ENCODE data around the gene POMT1.

GRCh38 chr9:131539223-131539923 is 36.7 kb downstream of the POMT1 start:
- TF ChIP-seq CEBPB (IDR thresholded peaks at IDR 0.05) (no peak), YY1 (IDR thresholded peaks at IDR 0.05; ENCODE audit: low read depth) (no peak), MAX (IDR thresholded peaks at IDR 0.05) (no peak), EP300 (IDR thresholded peaks at IDR 0.05; ENCODE audit: borderline replicate concordance) (no peak), NFIC (IDR thresholded peaks at IDR 0.05) (no peak), REST (IDR thresholded peaks at IDR 0.05; ENCODE audit: low read depth) (no peak), TAF1 (IDR thresholded peaks at IDR 0.05; ENCODE audit: low read depth) (no peak), EGR1 (IDR thresholded peaks at IDR 0.05) (no peak), RAD21 (IDR thresholded peaks at IDR 0.05; ENCODE audit: low read depth) (no peak), TCF12 (IDR thresholded peaks at IDR 0.05; ENCODE audit: low read depth) (no peak), ZBTB7A (IDR thresholded peaks at IDR 0.05; ENCODE audit: low read depth) (no peak)

Data from Ishikawa (cell line).